GM19240 (cell line): ENCODE results near the gene LRRC32.

ENCODE experiments used
- DNase-seq: peaks from one replicate; pipeline ENCODE4 v3.0.0; 2011; ENCODE audit warnings: low spot score; ENCODE audit not compliant: insufficient read length

Gene LRRC32

DNA sequence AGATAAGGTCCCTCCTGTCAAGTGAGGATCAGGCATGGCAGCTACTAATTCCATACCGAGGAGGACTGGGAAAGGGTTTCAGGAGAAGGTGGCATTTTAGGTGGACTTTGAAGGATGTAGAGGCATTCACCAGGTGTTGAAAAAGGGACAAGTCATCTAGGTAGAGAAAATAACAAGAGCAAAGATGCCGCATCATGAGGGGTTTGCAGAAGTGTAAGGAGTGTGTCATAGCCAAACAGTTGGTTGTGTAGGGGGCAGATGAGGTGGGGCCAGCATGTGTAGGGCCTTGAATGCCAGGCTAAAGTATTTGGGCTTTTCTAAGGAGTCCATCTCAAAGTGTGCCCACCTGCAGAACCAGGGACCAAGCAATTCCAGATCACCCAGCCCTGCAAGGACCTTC is 11.6 kb upstream of the LRRC32 start:
- no peak for DNase-seq

DNA sequence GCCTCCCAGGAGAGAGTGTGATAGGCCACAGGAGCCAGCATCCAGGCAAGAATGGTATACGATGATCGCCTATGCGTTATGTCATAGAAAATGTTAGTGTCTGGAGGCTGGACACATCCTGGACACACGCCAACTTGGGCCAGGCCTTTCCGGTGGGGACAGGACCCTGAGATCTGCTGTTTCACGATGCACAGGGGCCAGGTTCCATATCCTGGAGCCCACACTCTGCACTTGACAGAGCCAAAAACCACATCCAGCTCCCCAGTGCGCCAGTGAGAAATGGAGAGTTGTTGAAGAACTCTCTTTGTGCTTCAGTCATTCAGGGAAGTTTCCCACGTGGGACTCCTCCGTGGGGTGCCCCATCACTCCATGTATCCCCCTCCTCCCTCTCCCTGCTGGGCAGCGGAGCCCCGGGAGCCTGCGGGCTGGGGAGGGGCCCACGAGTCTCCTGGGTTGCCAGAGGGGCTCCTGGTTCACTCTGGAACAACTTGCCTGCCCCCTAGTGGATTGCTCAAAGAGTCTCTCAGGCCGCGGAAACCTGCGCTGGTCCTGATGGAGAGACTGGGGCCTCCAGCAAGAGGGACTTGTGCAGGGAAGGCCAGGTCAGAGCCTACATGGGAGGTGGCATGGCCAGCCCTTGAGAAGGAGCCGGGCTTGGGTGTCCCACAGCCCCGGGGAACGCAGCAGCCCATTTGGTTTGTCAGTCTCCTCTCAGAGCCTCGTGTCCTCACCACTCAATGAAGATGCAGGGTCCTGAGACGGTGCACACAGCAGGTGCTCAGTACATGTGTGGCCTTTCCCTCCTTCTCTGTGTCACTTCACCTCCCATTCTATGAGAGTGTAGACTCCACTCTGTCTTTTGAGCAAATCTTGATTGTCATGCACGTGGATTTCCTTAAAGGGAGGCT is 10.2 kb upstream of the LRRC32 start:
- DNase-seq = peak; percentile 77

DNA sequence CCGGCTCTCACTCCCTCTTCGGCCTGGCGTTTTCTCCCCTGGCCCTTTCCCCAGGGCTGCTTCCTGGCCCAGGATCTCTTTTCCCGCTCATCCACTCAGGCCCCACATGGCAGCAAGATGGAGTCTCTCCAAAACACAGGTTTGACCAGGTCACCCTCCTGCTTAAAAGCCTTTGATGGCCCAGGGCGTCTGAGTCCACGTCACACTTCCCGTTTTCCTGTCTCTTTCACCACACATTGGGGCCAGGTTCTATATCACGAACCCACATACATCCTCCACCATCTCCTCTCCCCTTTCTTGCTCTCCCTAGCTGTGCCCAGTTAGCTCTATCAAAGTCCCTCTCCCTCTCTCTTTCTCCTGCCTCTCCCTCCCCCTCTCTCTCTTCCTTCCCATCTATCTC is 7.8 kb upstream of the LRRC32 start:
- no peak for DNase-seq

DNA sequence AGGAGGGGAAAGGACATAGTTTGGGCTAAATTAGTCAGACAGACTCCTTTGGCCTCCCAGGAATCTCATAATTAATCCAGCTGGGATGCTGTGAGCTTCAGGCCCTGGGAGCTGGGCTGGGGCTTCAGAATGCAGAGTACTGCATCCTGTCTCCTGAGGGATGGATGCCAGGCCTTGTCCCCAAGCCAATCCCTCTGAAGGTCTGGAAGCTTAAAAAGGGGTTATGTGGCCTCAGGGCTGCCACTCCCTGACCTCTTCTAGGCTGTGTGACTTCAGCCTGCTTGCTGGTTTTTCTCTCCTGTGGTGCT is 6.9 kb upstream of the LRRC32 start:
- no peak for DNase-seq

DNA sequence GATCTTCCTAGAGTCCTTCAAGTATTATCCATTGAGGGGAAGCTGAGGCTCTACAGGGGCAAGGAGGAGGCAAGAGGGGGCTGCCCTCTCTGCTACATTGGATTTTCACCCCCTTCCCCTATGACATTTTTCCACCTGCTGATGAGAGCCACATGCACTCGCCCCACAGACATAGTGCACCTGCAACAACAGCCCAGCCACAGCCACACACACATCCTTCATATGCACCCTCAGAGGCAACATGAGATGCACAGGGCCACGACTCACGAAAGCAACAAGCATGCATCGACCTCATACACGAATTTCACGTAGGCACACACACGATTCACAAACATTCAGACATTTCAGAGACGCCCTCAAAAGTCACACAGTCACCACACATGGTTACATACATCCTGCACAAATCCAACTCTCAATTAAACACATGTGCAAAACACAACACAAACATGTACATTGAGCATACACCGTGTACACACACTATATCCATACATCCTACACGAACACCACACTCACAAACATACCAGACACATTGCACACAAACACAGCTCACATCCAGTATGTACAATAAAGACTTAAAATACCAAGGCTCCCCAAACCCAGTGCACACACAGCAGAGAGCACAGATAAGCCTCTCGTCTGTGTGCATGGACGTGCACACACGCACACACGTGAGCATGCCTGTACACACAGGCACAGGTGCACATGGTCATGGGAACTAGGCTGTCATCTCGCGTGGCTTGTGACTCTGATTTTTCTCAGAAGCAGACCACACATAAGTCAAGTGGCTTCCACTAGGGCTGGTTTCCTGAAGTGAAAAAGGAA is 6.3 kb upstream of the LRRC32 start:
- no peak for DNase-seq

DNA sequence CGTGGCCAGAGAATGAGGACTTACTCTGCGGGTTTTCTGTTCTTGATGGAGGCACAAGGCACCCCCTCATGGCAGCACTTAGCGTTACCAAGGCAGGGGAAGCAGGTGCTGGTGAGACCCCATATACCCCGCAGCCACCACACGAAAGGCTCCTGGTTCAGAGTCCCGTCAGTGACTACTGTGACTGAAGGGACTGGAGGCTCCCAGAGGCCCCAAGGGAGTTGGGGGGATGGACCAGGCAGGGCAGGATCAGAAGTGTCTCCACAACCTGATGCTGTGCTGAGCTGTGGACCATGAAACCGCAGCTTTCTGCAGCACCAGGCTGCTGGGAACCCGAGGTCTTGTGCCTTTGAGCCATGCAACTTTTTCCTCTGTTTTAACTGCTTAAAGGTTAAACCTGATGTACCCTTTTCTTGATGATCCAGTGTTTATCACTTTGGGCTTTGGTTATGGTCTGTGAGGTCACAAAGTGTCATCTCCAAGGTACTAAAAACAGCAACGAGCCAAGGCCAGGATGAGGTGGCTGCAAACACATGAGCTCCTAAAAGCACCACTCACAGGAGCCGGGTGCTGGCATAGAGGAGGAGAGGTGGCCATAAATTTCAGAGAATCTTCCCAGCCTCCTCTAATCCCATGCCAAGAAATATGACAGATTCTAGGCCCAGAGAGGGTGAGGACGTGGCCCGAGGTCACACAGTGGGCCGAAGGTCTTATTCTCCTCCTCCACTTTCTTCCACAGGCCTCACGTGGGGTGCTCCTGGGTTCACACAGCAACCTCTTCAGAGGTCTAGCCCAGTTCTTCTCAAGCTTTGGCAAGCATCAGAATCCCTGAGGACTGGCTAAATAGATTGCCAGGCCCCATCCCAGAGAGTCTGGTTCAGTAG is 4.2 kb upstream of the LRRC32 start:
- DNase-seq = peak; percentile 61

DNA sequence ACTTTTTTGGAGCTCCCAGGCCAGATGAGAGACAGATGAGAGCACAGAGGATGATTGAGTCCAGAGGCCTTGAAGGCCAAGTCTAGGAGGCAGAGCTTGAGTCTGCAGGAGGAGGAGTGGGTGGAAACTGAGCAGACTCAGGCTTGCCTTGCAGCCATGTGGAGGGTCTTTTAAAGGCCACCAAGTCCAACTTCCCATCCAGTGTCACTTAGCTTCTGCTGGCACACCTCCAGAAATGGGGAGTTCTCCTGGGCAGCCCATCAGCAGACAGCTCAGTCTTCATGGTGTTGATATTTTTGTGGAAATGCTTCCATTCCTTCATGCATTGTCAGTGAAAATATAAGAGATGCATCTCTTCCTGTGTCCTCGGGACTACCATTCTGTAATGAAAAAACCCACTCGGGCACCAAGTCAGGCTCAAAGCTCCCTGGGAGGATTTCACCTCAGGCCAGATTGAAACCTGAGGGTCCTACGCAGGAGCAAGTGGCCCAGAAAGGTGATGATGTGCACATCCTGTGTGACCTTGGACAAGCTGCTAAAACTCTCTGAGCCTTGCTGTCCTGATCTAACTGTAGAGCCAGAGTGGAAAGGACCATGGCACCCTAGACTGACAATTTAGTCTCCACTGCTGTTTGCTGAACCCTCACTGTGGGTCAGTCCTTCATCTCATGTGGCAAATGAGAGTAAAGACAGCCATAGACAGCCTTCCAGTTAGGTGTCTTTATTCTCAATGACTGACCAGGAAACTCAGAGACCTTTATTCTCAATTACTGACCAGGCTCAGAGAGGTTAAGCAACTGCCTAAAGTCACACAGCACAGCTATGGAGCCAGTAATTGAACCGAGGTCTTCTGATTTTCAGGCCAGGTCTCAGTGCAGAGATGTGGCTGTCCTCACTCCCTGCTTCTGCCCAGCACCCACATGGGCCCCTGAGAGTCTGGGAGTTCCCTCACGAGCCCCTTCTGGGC is 2.9 kb upstream of the LRRC32 start:
- DNase-seq = no peak

DNA sequence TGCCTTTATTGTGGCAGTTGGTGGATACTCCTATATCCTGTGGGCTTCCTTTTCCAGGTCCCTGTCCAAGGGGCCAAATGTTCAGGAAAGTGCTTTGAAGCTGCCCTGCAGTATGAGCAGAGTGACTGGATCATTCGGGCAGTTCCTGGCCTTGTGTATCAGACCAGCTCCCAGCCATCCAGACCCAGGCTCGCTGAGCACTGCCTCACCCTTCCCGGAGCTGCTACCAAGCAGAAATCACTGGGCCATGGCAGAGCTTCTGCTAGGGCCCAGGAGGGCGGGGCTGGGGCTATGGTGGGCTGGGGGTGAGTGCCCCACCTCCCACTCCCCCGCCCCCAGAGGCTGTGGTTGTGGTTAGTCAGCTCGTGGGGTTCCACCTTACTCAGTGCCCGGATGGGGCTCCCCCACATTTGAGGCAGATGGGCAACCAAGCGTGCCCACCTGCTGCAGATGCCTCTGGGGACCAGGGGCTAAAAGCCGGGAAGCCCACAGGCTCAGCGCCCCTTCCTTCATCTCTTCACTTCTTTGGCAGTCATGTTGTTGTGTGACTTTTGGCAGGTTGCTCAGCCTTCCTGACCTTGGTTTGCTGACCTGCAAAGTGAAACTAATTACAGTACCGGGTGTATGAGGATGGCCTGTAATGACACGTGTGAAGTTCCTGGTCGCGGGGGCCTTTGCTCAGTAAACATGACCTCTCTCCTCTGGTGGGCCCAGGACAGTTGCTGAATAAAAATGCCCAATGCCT is 2.1 kb upstream of the LRRC32 start:
- DNase-seq = peak; percentile 59

DNA sequence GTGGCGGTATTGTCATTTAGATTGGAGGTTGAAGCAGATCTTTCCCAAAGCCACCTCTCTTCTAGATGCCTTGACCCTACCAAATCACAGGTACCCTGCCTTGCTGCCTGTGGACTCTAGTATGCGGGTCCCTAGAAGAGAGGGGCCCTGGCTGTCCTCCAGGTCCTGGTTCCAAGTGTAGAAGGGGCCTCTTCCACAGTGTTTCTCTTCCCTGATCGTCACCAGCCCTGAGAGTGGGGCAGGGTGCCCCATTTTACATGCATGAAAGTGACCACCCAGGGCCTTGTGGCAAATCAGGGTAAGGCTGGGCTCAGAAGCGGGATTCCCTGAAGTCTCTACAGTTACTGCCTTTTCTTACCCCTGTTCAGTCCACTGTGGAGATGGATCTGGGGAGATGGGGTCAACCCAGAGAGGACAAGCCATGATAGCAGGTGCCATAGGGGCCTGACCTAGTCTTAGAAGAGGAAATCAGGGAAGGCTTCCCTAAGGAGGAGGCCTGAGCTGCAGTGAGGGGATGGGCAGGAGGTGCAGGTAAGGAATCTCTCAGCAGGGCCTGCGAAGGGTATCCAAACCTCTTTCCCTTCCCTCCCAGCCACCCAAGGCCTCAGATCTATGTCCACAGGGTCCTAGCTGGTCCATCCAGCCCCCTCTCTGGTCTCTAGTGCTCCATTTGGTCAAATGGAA is 1.2 kb upstream of the LRRC32 start:
- no peak for DNase-seq

DNA sequence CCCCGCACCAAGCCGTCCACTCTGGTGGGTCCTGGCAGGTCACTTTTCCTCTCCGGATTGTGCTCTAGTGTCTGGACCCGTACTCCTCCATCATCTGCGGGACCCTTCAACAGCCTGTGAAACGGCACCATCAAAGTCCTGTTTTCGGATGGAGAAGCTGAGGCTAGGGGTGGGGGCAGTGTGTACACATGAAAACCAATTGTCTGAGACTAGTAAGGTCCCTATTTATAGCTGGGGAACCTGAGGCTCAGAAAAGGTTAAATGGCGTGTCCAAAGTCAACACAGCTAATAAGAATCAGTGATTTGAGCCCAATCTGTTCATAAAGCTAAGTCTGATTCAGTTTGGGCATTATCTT is 668 bp upstream of the LRRC32 start:
- DNase-seq = no peak

DNA sequence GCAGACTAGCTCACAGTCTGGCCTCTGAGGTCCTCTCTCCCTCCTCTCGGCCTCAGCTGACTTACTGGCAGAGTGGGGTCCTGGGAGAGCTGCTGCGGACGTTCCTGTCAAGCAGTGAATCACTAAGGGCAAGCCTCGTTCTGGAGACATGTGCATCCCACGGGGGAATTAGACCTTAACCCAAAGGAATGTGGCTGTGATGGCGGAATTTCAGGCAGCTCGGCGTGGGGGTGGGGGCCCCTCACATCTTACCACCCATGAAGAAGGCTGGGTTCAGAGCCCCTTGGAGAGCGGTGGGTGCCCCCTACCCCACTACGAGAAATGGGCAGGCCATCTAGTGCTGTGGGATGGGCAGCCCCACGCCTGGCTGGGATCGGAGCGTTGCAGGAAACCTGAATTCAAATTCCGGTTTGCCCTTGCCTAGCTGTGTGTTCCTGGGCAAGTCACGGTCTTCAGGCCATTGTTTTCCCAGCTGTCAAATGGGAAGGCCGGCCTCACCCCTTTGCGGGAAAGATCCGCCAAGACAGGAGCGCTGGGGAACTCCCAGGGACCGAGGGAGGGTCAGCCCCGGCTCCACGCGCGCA is 554 bp downstream of the LRRC32 start:
- no peak for DNase-seq

DNA sequence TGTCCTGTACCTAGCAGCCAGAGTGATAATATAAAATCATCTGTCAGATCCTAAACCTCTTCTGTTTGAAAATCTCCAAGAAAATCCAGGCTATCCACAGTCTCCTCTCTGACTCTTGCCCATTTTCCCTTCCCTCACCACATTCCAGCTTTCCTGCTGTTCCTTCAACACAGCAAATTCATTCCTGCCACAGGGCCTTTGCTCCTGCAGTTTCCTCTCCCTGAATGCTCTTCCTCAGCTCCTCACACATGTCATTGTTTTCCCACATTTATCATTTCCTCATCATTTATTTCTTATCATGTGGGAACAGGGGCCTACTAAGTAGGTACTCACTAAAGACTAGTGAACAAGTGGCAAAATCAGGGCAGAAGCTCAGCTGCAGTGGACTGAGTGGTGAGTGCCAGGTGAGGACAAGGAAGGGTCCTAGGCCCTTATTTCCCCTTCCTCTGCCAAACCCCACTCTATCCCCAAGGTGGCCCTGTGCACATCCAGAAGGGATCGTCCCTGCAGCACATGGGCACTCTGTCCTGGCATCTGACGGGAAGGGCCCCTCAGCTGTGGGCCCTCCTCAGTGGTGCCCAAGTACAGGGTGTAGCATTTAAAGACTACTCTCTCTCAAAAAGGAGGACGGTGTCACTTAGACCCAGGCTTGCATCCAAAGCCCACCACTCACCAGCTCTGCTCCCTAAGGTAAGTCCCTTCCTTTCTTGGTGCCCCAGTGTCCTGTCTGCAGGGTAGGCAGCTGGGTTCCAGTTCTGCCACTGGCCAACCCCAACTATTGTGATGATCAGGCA is 2.0 kb downstream of the LRRC32 start:
- no peak for DNase-seq

DNA sequence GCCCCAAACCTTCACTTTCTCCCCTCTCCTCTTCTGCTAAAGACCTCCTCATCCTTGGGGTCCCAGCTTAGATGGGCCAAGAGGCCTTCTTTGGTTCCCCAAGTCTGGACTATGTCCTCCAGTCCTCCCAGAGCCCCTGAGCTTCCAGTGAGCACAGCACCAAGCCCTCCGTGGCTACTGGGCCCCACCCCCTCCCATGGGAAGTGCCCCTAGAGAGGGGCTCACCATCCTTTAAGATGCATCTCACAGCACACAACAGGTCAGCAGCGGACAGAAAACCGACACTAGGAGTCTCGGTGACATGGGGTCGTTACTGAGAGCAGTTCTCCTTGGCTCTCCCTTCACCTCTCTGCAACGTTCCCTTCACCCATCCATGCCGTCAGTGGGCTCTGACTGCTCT is 2.7 kb downstream of the LRRC32 start:
- no peak for DNase-seq

DNA sequence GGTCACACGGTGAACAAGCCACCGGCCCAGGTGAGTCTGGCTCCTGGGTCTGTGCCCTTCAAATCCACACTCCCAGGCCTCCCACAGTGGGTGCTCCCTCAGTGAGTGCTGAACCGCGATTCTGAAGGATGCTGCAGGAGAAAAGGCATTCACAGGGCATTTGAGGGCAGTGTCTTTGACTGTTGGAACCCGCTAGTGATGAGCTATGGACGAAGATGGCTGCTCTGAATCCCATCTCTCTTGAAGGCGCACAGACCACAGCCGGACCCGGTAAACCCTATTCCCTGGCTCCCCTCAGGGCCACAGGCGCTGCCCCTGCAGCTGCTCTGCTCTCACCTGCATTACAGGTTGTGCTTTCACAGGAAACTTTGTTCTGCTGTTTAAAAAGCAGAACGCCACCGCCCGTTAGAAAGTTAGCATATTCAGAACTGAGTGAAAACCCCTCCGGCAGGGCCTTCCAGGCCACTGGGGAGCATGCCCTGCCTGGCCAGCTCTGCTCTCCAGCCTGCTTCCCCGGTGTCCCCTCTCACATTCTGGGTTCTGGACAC is 3.2 kb downstream of the LRRC32 start:
- DNase-seq = no peak

DNA sequence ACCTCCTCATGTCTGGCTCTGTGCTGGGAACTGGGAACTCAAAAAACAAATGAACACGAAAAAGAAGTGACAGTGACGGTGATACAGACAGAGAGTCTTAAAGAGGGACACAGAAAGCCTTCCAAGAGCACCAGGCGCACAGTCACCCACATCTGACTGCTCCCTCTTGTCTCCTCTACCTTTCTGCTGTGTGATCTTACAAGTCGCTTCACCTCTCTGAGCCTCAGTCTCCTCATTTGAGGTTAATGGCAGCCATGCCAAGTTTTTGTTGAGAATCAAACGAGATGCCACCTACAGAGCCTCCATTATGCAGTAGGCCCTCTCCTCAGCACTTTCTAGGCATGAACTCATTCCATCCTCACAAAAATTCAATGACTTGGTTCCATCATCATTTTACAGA is 3.7 kb downstream of the LRRC32 start:
- no peak for DNase-seq

DNA sequence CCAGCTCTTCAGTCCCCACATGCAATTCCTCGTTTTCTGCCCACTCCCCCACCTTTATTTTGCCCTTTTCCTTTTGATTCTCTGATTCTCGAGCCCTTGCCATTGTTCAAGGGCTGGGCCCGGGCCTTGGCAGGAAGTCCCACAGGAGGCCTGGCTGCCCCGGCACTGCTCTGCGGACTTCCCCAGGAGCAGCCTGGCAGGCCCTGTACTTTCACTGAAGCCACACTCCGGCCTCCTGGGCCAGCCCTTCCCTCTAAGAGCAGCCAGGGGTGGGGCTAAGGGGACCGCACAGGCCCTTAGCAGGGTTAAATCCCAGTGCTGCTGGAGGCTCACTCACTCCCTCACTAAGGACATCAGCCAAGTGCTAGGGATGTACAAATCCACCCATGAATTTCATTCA is 4.1 kb downstream of the LRRC32 start:
- DNase-seq = no peak

DNA sequence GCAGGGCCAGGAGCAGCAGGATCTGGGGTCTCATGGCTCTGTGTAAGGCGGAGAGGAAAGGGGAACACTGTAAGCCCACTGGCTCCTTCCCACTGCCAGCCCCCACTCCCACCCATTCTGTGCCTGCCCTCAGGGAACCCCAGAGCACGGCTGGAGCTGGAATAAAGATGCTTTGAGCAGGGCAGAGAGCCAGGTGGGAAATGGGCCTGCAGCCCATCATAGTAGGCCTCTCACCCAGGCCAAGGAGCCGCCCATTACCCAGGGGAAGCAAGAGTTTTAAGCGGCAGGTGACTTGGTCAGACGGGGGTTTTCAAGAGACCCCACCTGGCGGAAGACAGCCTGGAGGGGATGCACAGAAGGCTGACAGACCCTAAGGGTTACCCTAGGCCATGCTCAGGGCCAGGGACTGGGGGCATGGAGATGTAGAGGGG is 4.6 kb downstream of the LRRC32 start:
- no peak for DNase-seq

DNA sequence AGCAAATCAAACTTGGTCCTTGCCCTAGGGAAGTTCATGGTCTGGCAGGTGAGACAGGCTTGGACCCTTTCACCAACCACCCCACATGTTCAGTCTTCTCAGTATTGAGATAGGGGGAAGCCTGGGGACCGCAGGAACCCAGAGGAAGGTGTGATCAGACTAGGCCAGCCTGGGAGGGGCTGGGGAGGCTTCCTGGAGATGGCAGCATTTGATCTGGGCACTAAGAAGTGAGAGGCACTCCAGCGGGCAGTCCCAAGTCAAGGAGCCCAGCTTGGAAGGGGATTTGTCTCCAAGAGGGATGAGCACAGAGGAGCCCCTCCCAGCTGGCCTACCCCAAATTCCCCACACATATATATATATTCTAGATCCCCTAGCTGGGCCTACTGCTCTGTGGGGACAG is 5.4 kb downstream of the LRRC32 start:
- no peak for DNase-seq
